Endothelial cell of umbilical vein (primary cell): ENCODE measurements around the gene TEDC2. TPM values are rescaled to one million over a fixed set of nuclear protein-coding genes. Genes with fewer than 3 reads are reported as not detected.

Experiments used
- BruUV-seq: library from RNA; stranded (reverse); fragments of 400-500 nt; replicated peaks from 2 replicates; lab custom pipeline; 2021; lab: Mats Ljungman, UMichigan
- CTCF ChIA-PET: fragments of 300-600, 350-600 bp; sonication (Branson Sonifier 250); formaldehyde crosslinking; loops from one replicate; lab custom pipeline; 2021; ENCODE audit warnings: antibody characterized with exemption, inconsistent platforms; lab: Charles Lee
- POLR2A ChIA-PET: fragments of 300-600, 350-600 bp; sonication (Branson Sonifier 250); formaldehyde crosslinking; loops from one replicate; lab custom pipeline; 2021; ENCODE audit warnings: antibody characterized with exemption, inconsistent platforms; lab: Charles Lee
- DNase-seq: peaks from one replicate; pipeline ENCODE4 v3.0.0-alpha.2; 2011; ENCODE audit warnings: low read depth, low spot score
- FAIRE-seq: peaks from 2 replicates; lab custom pipeline; 2011; peaks lifted over from hg19 to GRCh38; lab: Jason Lieb, UNC
- H2AFZ ChIP-seq: 2 replicates; pipeline ENCODE4 v1.6.0; 2012; ENCODE audit warnings: low read depth, low read length, control low read depth, inconsistent platforms
- H3K27ac ChIP-seq: 2 replicates; pipeline ENCODE4 v1.5.1; 2011; ENCODE audit warnings: low read depth, mild to moderate bottlenecking, control low read depth, low read length, moderate library complexity; ENCODE audit not compliant: insufficient read depth
- H3K27me3 ChIP-seq, 2 experiments: 2 replicates each; pipeline versions ENCODE4 v1.6.0 to v1.6.1; 2011; ENCODE audit warnings: low read length in 2 of 2, mixed read lengths in 1 of 2; ENCODE audit not compliant: control insufficient read depth in 2 of 2, insufficient read depth in 2 of 2
- H3K36me3 ChIP-seq, 2 experiments: 2 replicates in 1 of 2; 3 replicates in 1 of 2; pipeline ENCODE4 v1.5.1; 2011; ENCODE audit warnings: low read length in 2 of 2, mild to moderate bottlenecking in 1 of 2, moderate library complexity in 1 of 2; ENCODE audit not compliant: control insufficient read depth in 2 of 2, insufficient read depth in 2 of 2; ENCODE audit errors: extremely low read depth in 1 of 2
- H3K4me1 ChIP-seq: 3 replicates; pipeline ENCODE4 v1.5.1; 2011; ENCODE audit warnings: mild to moderate bottlenecking, low read length; ENCODE audit not compliant: control insufficient read depth, insufficient read depth; ENCODE audit errors: extremely low read depth
- H3K4me2 ChIP-seq: 2 replicates; pipeline ENCODE4 v1.6.1; 2011; ENCODE audit warnings: low read length, control low read depth, mixed read lengths; ENCODE audit not compliant: insufficient read depth
- H3K4me3 ChIP-seq, 3 experiments: fragments of 200-600 bp in 1 of 3; sonication (generic), shearing (Covaris generic) in 1 of 3; replicated peaks in 1 of 3; 2 replicates each; pipeline ENCODE4 v1.5.1; 2011 to 2016; ENCODE audit warnings: control low read depth in 3 of 3, low read length in 3 of 3, mild to moderate bottlenecking in 2 of 3, inconsistent platforms in 1 of 3, low read depth in 1 of 3, moderate library complexity in 1 of 3; ENCODE audit not compliant: insufficient read depth in 1 of 3
- H3K79me2 ChIP-seq: 2 replicates; pipeline ENCODE4 v1.6.0; 2012; ENCODE audit warnings: low read length, inconsistent platforms; ENCODE audit not compliant: control insufficient read depth, insufficient read depth
- H3K9ac ChIP-seq: replicated peaks from 2 replicates; pipeline ENCODE3; 2011; ENCODE audit warnings: low read length, control low read depth; ENCODE audit not compliant: insufficient read depth; ENCODE audit errors: extremely low read depth
- H3K9me1 ChIP-seq: replicated peaks from 3 replicates; pipeline ENCODE4 v1.6.0; 2011; ENCODE audit warnings: mild to moderate bottlenecking, low read length; ENCODE audit not compliant: control insufficient read depth, insufficient read depth; ENCODE audit errors: extremely low read depth
- H3K9me3 ChIP-seq: replicated peaks from 2 replicates; pipeline ENCODE4 v1.5.1; 2012; ENCODE audit warnings: low read length, inconsistent platforms; ENCODE audit not compliant: control insufficient read depth, insufficient read depth
- H4K20me1 ChIP-seq: replicated peaks from 2 replicates; pipeline ENCODE3; 2011; ENCODE audit warnings: mild to moderate bottlenecking, low read length; ENCODE audit not compliant: control insufficient read depth, insufficient read depth; ENCODE audit errors: extremely low read depth
- EZH2 ChIP-seq: IDR thresholded peaks from 2 replicates; pipeline ENCODE4 v1.6.1; 2012; ENCODE audit warnings: borderline replicate concordance, low read depth, mild to moderate bottlenecking, moderate library complexity, low read length, inconsistent platforms; ENCODE audit not compliant: severe bottlenecking
- FOS ChIP-seq: IDR thresholded peaks from 2 replicates; pipeline ENCODE4 v1.6.1; 2011; ENCODE audit warnings: mild to moderate bottlenecking, low read length, moderate library complexity, borderline replicate concordance; ENCODE audit not compliant: insufficient read depth
- GATA2 ChIP-seq: IDR thresholded peaks from 2 replicates; pipeline ENCODE4 v1.7.0; 2011; ENCODE audit warnings: low read depth, mild to moderate bottlenecking, moderate library complexity, mixed read lengths, low read length; ENCODE audit not compliant: insufficient read length, insufficient read depth
- JUN ChIP-seq: IDR thresholded peaks from 2 replicates; pipeline ENCODE4 v1.6.1; 2011; ENCODE audit warnings: borderline replicate concordance, low read depth; ENCODE audit not compliant: insufficient read length, insufficient read depth
- MYC ChIP-seq: IDR thresholded peaks from one replicate; pipeline ENCODE4 v1.6.1; 2011; ENCODE audit warnings: mild to moderate bottlenecking, low read depth, low read length
- POLR2A ChIP-seq: IDR thresholded peaks from 2 replicates; pipeline ENCODE4 v1.6.1; 2012; ENCODE audit warnings: low read depth, mild to moderate bottlenecking, control low read depth, low read length
- POLR2AphosphoS5 ChIP-seq: IDR thresholded peaks from 2 replicates; pipeline ENCODE4 v1.6.1; 2012; ENCODE audit warnings: low read depth, mild to moderate bottlenecking, control low read depth, low read length, moderate library complexity; ENCODE audit not compliant: insufficient read depth
- dilution Hi-C: fragments of 300-500 bp; cut with MboI; formaldehyde crosslinking; loops from one replicate; pipeline ENCODE4 v1.15.0; 2019; ENCODE audit warnings: low sequenced_read_pairs; ENCODE audit not compliant: extremely low pct_ligation_motif_present
- intact Hi-C: fragments of 100-400 bp; cut with micrococcal nuclease; formaldehyde crosslinking; loops from one replicate; pipeline ENCODE4 v1.10.0; 2022
- polyA plus RNA-seq, 4 experiments: library from polyadenylated mRNA; depleted of rRNA in 3 of 4; stranded (reverse) in 3 of 4; unstranded in 1 of 4; fragments of >200 nt; gene quantifications; 2 replicates each; pipeline versions ENCODE4 v1.2.1 to v1.2.3, GENCODE V29; 2011 to 2012; ENCODE audit warnings: missing spikeins in 1 of 4
- total RNA-seq: library from RNA; stranded (reverse); gene quantifications from 2 replicates; pipeline ENCODE4 v1.2.3, GENCODE V29; 2021
- TF ChIP-seq, protein P1 (sequence below): IDR thresholded peaks from 2 replicates; pipeline ENCODE4 v1.6.1; 2011; ENCODE audit not compliant: insufficient read depth, insufficient read length
- TF ChIP-seq, protein P2 (sequence below), 2 donors: IDR thresholded peaks; 1 replicate in 1 of 2; 2 replicates in 1 of 2; pipeline ENCODE4 v1.5.1; 2011; ENCODE audit warnings: low read length in 2 of 2, mild to moderate bottlenecking in 2 of 2, moderate library complexity in 2 of 2, control low read depth in 1 of 2, inconsistent platforms in 1 of 2, low read depth in 1 of 2; ENCODE audit not compliant: insufficient read depth in 1 of 2; ENCODE audit errors: extremely low read depth in 1 of 2

Gene TEDC2
- total and polyA plus RNA-seq, 2 donors (not counting 3 experiments of a cell fraction or from before 2014, with no cell fraction given): 7.6 to 12.7 TPM

GRCh38 chr16:2497695-2498484 is 38.0 kb downstream of the TEDC2 start:
- no peak overlapping the region for H3K4me2 ChIP-seq
- peaks cover 0 to 16% of the 10 kb centered on the region in 2 experiments for H3K36me3 ChIP-seq
- DNase-seq: no peak
- FAIRE-seq: no peak
- no peak overlapping the region for H3K27ac ChIP-seq
- no peaks in the 10 kb centered on the region for H3K9me1 ChIP-seq
- no peak overlapping the region for H3K4me3 ChIP-seq
- no peaks in the 10 kb centered on the region for H3K79me2 ChIP-seq
- no peaks in the 10 kb centered on the region for H3K9me3 ChIP-seq
- ChIA-PET POLR2A (no interaction called here), CTCF (no interaction called here)
- H3K9ac ChIP-seq: no peak overlapping the region
- dilution Hi-C loops (no loop called here), intact Hi-C loops (no loop called here)
- TF ChIP-seq POLR2AphosphoS5 (no peak), FOS (no peak), POLR2A (no peak), GATA2 (no peak), EZH2 (no peak), MYC (no peak), JUN (no peak)
- TF ChIP-seq, protein P1, sequence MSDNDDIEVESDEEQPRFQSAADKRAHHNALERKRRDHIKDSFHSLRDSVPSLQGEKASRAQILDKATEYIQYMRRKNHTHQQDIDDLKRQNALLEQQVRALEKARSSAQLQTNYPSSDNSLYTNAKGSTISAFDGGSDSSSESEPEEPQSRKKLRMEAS: no peak
- TF ChIP-seq, protein P2, sequence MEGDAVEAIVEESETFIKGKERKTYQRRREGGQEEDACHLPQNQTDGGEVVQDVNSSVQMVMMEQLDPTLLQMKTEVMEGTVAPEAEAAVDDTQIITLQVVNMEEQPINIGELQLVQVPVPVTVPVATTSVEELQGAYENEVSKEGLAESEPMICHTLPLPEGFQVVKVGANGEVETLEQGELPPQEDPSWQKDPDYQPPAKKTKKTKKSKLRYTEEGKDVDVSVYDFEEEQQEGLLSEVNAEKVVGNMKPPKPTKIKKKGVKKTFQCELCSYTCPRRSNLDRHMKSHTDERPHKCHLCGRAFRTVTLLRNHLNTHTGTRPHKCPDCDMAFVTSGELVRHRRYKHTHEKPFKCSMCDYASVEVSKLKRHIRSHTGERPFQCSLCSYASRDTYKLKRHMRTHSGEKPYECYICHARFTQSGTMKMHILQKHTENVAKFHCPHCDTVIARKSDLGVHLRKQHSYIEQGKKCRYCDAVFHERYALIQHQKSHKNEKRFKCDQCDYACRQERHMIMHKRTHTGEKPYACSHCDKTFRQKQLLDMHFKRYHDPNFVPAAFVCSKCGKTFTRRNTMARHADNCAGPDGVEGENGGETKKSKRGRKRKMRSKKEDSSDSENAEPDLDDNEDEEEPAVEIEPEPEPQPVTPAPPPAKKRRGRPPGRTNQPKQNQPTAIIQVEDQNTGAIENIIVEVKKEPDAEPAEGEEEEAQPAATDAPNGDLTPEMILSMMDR (IDR thresholded peaks at IDR 0.05; ENCODE audit: extremely low read depth in 1 of 2, insufficient read depth in 1 of 2, low read depth in 1 of 2, low read length in 2 of 2): no peak
- no peak overlapping the region for H2AFZ ChIP-seq
- BruUV-seq: no TSS peak
- H4K20me1 ChIP-seq: no peaks in the 10 kb centered on the region
- H3K4me1 ChIP-seq: no peaks in the 10 kb centered on the region
- H3K27me3 ChIP-seq: no peaks in the 10 kb centered on the region
